Mesodermal cell (in vitro differentiated cells): Measurements from ENCODE around the gene FOXS1.
"Not testable (repeated sequence)": the region's sequence is repeated elsewhere in the genome, so short reads cannot be mapped to it uniquely, and the experiment has no call there.

Experiments used
- H3K27ac ChIP-seq: 2 replicates; pipeline ENCODE4 v1.7.0; 2013; ENCODE audit warnings: mild to moderate bottlenecking, low read depth, low read length, moderate library complexity; ENCODE audit not compliant: severe bottlenecking
- H3K36me3 ChIP-seq: 2 replicates; pipeline ENCODE4 v1.7.1; 2013; ENCODE audit warnings: mild to moderate bottlenecking, low read length, moderate library complexity; ENCODE audit not compliant: control insufficient read depth, insufficient read depth
- H3K4me1 ChIP-seq: one replicate; pipeline ENCODE4 v1.7.1; 2013; ENCODE audit warnings: mild to moderate bottlenecking, low read length; ENCODE audit not compliant: insufficient read depth, control insufficient read depth, poor library complexity, severe bottlenecking
- H3K4me3 ChIP-seq: 2 replicates; pipeline ENCODE4 v1.7.0; 2013; ENCODE audit warnings: low read length, control low read depth, mild to moderate bottlenecking; ENCODE audit not compliant: insufficient read depth, poor library complexity, severe bottlenecking; ENCODE audit errors: extremely low read depth
- H3K9me3 ChIP-seq: 2 replicates; pipeline ENCODE4 v1.7.1; 2013; ENCODE audit warnings: mild to moderate bottlenecking, low read length, moderate library complexity; ENCODE audit not compliant: control insufficient read depth
- WGBS, 2 experiments: methylation state at CpG; one replicate each; pipeline ENCODE4 v1.1.5; 2013; ENCODE audit warnings: missing lambda C conversion rate in 2 of 2; ENCODE audit not compliant: insufficient coverage in 2 of 2; 5-methylcytosine and 5-hydroxymethylcytosine counted together

FOXS1 gene

GRCh38 chr20:31820228-31820627 lies 25.2 kb downstream of the FOXS1 start:
- Histone ChIP-seq H3K36me3 (no peaks in the 10 kb centered on the region), H3K4me3 (no peak overlapping the region), H3K9me3 (no peaks in the 10 kb centered on the region), H3K27ac (no peak overlapping the region), H3K4me1 (peaks cover 15% of the 10 kb centered on the region)
- WGBS, 2 experiments, result 72 to 81% methylated on average over 4 to 5 of the region's 6 CpGs

- H3K4me3 ChIP-seq, result no peak within 1 kb of the TSS
- no peaks in the 10 kb centered on the region for H3K36me3 ChIP-seq
- H3K27ac ChIP-seq, result no peak within 1 kb of the TSS
- no peaks in the 10 kb centered on the region for H3K9me3 ChIP-seq
- peaks cover 19% of the 10 kb centered on the region for H3K4me1 ChIP-seq
- 71 to 85% methylated on average over 5 to 16 of the region's 16 CpGs for WGBS, 2 experiments
Observed at GRCh38 chr20:31819083-31819784, 26.2 kb downstream of the FOXS1 start, which contains the start of gene MYLK2. Gene MYLK2 (plus strand): TSS chr20:31819356. CDS start chr20:31819581, 225 bp downstream.

- Histone ChIP-seq H3K4me3 (no peak overlapping the region), H3K9me3 (no peaks in the 10 kb centered on the region), H3K36me3 (no peaks in the 10 kb centered on the region), H3K27ac (no peak overlapping the region), H3K4me1 (peaks cover 13% of the 10 kb centered on the region)
- 93 to 95% methylated on average over 7 of the region's 8 CpGs for WGBS, 2 experiments
Observed at GRCh38 chr20:31818376-31818908, 27.0 kb downstream of the FOXS1 start.

GRCh38 chr20:31817461-31817860 lies 27.9 kb downstream of the FOXS1 start:
- H3K27ac ChIP-seq, result no peak overlapping the region
- no peaks in the 10 kb centered on the region for H3K36me3 ChIP-seq
- WGBS, 2 experiments, result 93 to 100% methylated on average over 1 to 4 of the region's 5 CpGs
- no peaks in the 10 kb centered on the region for H3K9me3 ChIP-seq
- peaks cover 14% of the 10 kb centered on the region for H3K4me1 ChIP-seq
- no peak overlapping the region for H3K4me3 ChIP-seq

GRCh38 chr20:31816221-31816620 lies 29.2 kb downstream of the FOXS1 start:
- H3K27ac ChIP-seq, result no peak overlapping the region
- H3K4me1 ChIP-seq, result peaks cover 27% of the 10 kb centered on the region
- no peaks in the 10 kb centered on the region for H3K9me3 ChIP-seq
- WGBS, 2 experiments, result 84 to 90% methylated on average over 2 to 4 of the region's 5 CpGs
- H3K4me3 ChIP-seq, result no peak overlapping the region
- H3K36me3 ChIP-seq, result no peaks in the 10 kb centered on the region

- Histone ChIP-seq H3K4me1 (peaks cover 27% of the 10 kb centered on the region), H3K27ac (no peak overlapping the region)
- WGBS, 2 experiments, result 81 to 88% methylated on average over 7 of the region's 9 CpGs
Observed at GRCh38 chr20:31815408-31816188, 29.8 kb downstream of the FOXS1 start.

GRCh38 chr20:31814142-31814541 lies 31.3 kb downstream of the FOXS1 start:
- peaks cover 33% of the 10 kb centered on the region for H3K4me1 ChIP-seq
- H3K4me3 ChIP-seq, H3K27ac ChIP-seq, H3K9me3 ChIP-seq, H3K36me3 ChIP-seq: not testable (repeated sequence)
- 92 to 97% methylated on average over 4 to 5 of the region's 7 CpGs for WGBS, 2 experiments

More at GRCh38 chr20:31815408-31816188, 29.8 kb downstream of the FOXS1 start:
- Histone ChIP-seq H3K36me3 (no peaks in the 10 kb centered on the region), H3K9me3 (no peaks in the 10 kb centered on the region), H3K4me3 (no peak overlapping the region)

GRCh38 chr20:31813611-31814010 lies 31.8 kb downstream of the FOXS1 start:
- no peaks in the 10 kb centered on the region for H3K9me3 ChIP-seq
- peaks cover 33% of the 10 kb centered on the region for H3K4me1 ChIP-seq
- H3K36me3 ChIP-seq, result no peaks in the 10 kb centered on the region
- H3K4me3 ChIP-seq, result no peak overlapping the region
- H3K27ac ChIP-seq, result no peak overlapping the region

- H3K36me3 ChIP-seq, result peaks cover 7% of the 10 kb centered on the region
- H3K9me3 ChIP-seq, result no peaks in the 10 kb centered on the region
- peak overlapping the region; percentile 59 for H3K27ac ChIP-seq
- H3K4me1 ChIP-seq, result peaks cover 33% of the 10 kb centered on the region
- no peak overlapping the region for H3K4me3 ChIP-seq
- 90 to 94% methylated on average over 10 to 11 of the region's 15 CpGs for WGBS, 2 experiments
Observed at GRCh38 chr20:31811796-31812728, 33.3 kb downstream of the FOXS1 start.

GRCh38 chr20:31811198-31811597 lies 34.2 kb downstream of the FOXS1 start:
- Histone ChIP-seq H3K9me3 (no peaks in the 10 kb centered on the region), H3K4me1 (peaks cover 33% of the 10 kb centered on the region), H3K36me3 (peaks cover 16% of the 10 kb centered on the region), H3K4me3 (no peak overlapping the region), H3K27ac (no peak overlapping the region)
- WGBS, 2 experiments, result 90 to 94% methylated on average over 3 of the region's 4 CpGs
